ENCODE results near the gene PIK3R2.

- TF ChIP-seq CTCF (IDR thresholded peaks at IDR 0.05) (no peak), POLR2A (IDR thresholded peaks at IDR 0.05) (no peak)
These were observed 32.6 kb downstream of the PIK3R2 start for GRCh38 chr19:18185538-18185937.

All from Peyer's patch (tissue), 4 donors.